GM23338 (cell line): ENCODE measurements around the gene BACE2. TPM values are rescaled to one million over a fixed set of nuclear protein-coding genes. Genes with fewer than 3 reads are reported as not detected.
A peak's percentile ranks its signal among the peaks of the same experiment; 100 is the strongest.

ENCODE experiments used
- ATAC-seq: fragments of 200-7000 bp; cut with Tn5 transposase; 3 replicates; pipeline ENCODE4 v1.9.1; 2020
- DNase-seq: peaks from one replicate; pipeline ENCODE4 v3.0.0-alpha.2; 2015; ENCODE audit warnings: low spot score
- H2AFZ ChIP-seq: fragments of 200-600 bp; sonication (generic); 2 replicates; pipeline ENCODE4 v1.8.0; 2016; ENCODE audit warnings: antibody characterized with exemption, mild to moderate bottlenecking, moderate library complexity
- H3F3A ChIP-seq: fragments of 200-600 bp; sonication (generic); replicated peaks from 2 replicates; pipeline ENCODE4 v1.8.0; 2017; ENCODE audit warnings: antibody characterized with exemption, mixed run types, low read depth
- H3K27ac ChIP-seq: fragments of 200-600 bp; sonication (generic); 2 replicates; pipeline ENCODE4 v1.6.1; 2016; ENCODE audit warnings: low read depth
- H3K27me3 ChIP-seq: fragments of 200-600 bp; sonication (generic); 2 replicates; pipeline ENCODE4 v1.8.0; 2016; ENCODE audit warnings: mild to moderate bottlenecking, mixed run types, moderate library complexity; ENCODE audit not compliant: insufficient read depth
- H3K36me3 ChIP-seq: fragments of 200-600 bp; sonication (generic); 2 replicates; pipeline ENCODE4 v1.8.0; 2016; ENCODE audit warnings: mild to moderate bottlenecking; ENCODE audit not compliant: insufficient read depth
- H3K4me1 ChIP-seq: fragments of 200-600 bp; sonication (generic); 2 replicates; pipeline ENCODE4 v1.8.0; 2016; ENCODE audit warnings: mild to moderate bottlenecking, moderate library complexity; ENCODE audit not compliant: insufficient read depth
- H3K4me2 ChIP-seq: fragments of 200-600 bp; sonication (generic); 2 replicates; pipeline ENCODE4 v1.7.1; 2017; ENCODE audit warnings: mixed run types
- H3K4me3 ChIP-seq: fragments of 200-600 bp; sonication (generic); 2 replicates; pipeline ENCODE4 v1.6.1; 2016; ENCODE audit warnings: mixed run types
- H3K79me2 ChIP-seq: fragments of 200-600 bp; sonication (generic); replicated peaks from 2 replicates; pipeline ENCODE4 v1.8.0; 2017; ENCODE audit warnings: mild to moderate bottlenecking; ENCODE audit not compliant: insufficient read depth
- H3K9me2 ChIP-seq: fragments of 200-600 bp; sonication (generic); 2 replicates; pipeline ENCODE4 v1.8.0; 2017; ENCODE audit not compliant: insufficient read depth
- H4K20me1 ChIP-seq: fragments of 200-600 bp; sonication (generic); replicated peaks from 2 replicates; pipeline ENCODE4 v1.8.0; 2017; ENCODE audit warnings: mild to moderate bottlenecking; ENCODE audit not compliant: insufficient read depth
- H3K27ac Mint-ChIP-seq: 2 replicates; pipeline ENCODE4 v1.8.0; 2020; ENCODE audit warnings: inconsistent platforms, mild to moderate bottlenecking, moderate library complexity, mixed read lengths
- H3K27me3 Mint-ChIP-seq: 3 replicates; pipeline ENCODE4 v1.8.0; 2022; ENCODE audit warnings: low read depth, mild to moderate bottlenecking, moderate library complexity, mixed read lengths, inconsistent platforms; ENCODE audit not compliant: insufficient read depth, poor library complexity
- H3K36me3 Mint-ChIP-seq: 3 replicates; pipeline ENCODE4 v1.8.0; 2021; ENCODE audit warnings: low read depth, mild to moderate bottlenecking, inconsistent platforms, moderate library complexity, mixed read lengths
- H3K4me1 Mint-ChIP-seq: 3 replicates; pipeline ENCODE4 v1.8.0; 2020; ENCODE audit warnings: mild to moderate bottlenecking, inconsistent platforms, mixed read lengths
- H3K4me3 Mint-ChIP-seq: 3 replicates; pipeline ENCODE4 v1.8.0; 2021; ENCODE audit warnings: moderate library complexity, mild to moderate bottlenecking, inconsistent platforms, mixed read lengths
- H3K9me3 Mint-ChIP-seq: 3 replicates; pipeline ENCODE4 v1.8.0; 2020; ENCODE audit warnings: moderate library complexity, mild to moderate bottlenecking, inconsistent platforms, mixed read lengths
- EZH2 ChIP-seq: fragments of 200-600 bp; sonication (generic); IDR thresholded peaks from one replicate; pipeline ENCODE4 v1.8.0; 2017; ENCODE audit warnings: antibody characterized with exemption, mild to moderate bottlenecking, low read depth; ENCODE audit not compliant: unreplicated experiment
- EZH2phosphoT487 ChIP-seq: fragments of 200-600 bp; sonication (generic); IDR thresholded peaks from one replicate; pipeline ENCODE4 v1.8.1; 2018; ENCODE audit warnings: antibody characterized with exemption; ENCODE audit not compliant: unreplicated experiment
- JUNB ChIP-seq: IDR thresholded peaks from one replicate; pipeline ENCODE4 v1.6.1; 2016; ENCODE audit warnings: antibody characterized with exemption; ENCODE audit not compliant: unreplicated experiment
- STAT1 ChIP-seq: IDR thresholded peaks from one replicate; pipeline ENCODE4 v1.6.1; 2016; ENCODE audit warnings: antibody characterized with exemption; ENCODE audit not compliant: unreplicated experiment
- microRNA-seq: library from miRNA; unstranded; fragments of <30 nt; microRNA quantifications from one replicate; pipeline ENCODE4, GENCODE V29; 2017
- polyA plus RNA-seq: library from polyadenylated mRNA; unstranded; fragments of >200 nt; fragmentation: Nextera tagmentation; extraction: Ambion mirVana; gene quantifications from 2 replicates; pipeline ENCODE4 v1.2.1, GENCODE V29; 2016
- small RNA-seq: library from RNA; depleted of rRNA; stranded (forward); fragments of <200 nt; gene quantifications from one replicate; pipeline ENCODE3, GENCODE V24; 2014; ENCODE audit warnings: low replicate concordance
- total RNA-seq: library from RNA; depleted of rRNA; stranded (reverse); fragments of >200 nt; shearing (Covaris generic); gene quantifications from 2 replicates; pipeline ENCODE4 v1.2.3, GENCODE V29; 2014; rRNA removed
- TF ChIP-seq, protein P1 (sequence below): IDR thresholded peaks from 2 replicates; pipeline ENCODE4 v1.6.1; 2016; ENCODE audit warnings: antibody characterized with exemption
- TF ChIP-seq, protein P2 (sequence below): IDR thresholded peaks from one replicate; pipeline ENCODE4 v1.6.1; 2018; ENCODE audit warnings: antibody characterized with exemption; ENCODE audit not compliant: unreplicated experiment

BACE2 gene
- total and polyA plus RNA-seq, 2 experiments from 2014 or later = 3.5 to 6.8 TPM

DNA sequence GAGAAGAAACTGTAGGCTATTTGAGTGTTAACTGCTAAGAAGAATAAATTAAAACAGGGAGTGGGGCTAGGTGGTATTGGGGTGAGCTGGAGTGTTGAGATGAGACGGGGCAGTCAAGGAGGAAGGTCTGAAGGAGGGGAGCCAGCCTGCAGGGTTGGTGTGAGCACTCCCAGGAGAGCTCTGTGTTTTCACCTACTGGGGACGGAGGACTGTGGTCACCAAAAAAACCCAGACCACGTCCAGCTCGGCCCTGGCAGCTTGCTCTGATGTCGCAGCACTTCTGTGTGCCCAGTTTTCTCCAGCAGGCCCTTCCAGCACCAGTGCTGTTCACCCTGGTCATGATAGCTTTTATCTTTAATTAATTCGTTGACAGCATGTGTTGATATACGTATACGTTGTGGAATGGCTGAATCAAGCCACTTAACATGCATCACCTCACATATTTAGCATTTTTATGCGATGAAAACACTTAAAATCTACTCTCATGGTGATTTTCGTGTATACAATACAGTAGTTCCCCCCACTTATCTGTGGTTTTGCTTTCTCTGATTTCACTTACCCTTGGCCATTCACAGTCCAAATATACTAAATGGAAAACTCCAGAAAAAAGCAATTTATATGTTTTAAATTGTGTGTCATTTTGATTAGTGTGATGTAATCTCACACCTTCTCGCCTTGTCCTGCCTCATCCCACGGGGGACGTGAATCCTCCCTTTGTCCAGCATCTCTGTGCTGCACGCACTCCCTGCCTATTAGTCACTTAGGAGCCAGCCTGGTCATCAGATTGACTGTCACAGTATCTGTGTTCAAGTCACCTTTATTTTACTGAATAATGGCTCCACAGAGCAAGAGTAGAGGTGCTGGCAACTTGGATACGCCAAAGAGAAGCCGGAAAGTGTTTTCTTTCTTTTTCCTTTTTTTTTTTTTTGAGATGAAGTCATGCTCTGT, 161.0 kb downstream of the BACE2 start:
- Histone ChIP-seq H3K4me1 (no peaks in the 10 kb centered on the region), H3K4me2 (0 out of 2 replicates have a peak overlapping the region, but pooled peaks have one; percentile 30), H3K27me3 (no peaks in the 10 kb centered on the region), H3K79me2 (no peaks in the 10 kb centered on the region), H2AFZ (no peak overlapping the region), H3K9me2 (peaks cover 4% of the 10 kb centered on the region; the same call in 1 of the 2 replicates), H3K27ac (no peak overlapping the region), H3K4me3 (no peak overlapping the region), H3K36me3 (no peaks in the 10 kb centered on the region), H3F3A (no peaks in the 10 kb centered on the region), H4K20me1 (no peaks in the 10 kb centered on the region)
- DNase-seq (no peak), ATAC-seq (no peak; the same call in 2 of the 3 replicates)
- TF ChIP-seq STAT1 (no peak), EZH2phosphoT487 (no peak), EZH2 (no peak), JUNB (no peak)
- TF ChIP-seq, protein P1, sequence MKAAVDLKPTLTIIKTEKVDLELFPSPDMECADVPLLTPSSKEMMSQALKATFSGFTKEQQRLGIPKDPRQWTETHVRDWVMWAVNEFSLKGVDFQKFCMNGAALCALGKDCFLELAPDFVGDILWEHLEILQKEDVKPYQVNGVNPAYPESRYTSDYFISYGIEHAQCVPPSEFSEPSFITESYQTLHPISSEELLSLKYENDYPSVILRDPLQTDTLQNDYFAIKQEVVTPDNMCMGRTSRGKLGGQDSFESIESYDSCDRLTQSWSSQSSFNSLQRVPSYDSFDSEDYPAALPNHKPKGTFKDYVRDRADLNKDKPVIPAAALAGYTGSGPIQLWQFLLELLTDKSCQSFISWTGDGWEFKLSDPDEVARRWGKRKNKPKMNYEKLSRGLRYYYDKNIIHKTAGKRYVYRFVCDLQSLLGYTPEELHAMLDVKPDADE = no peak
- TF ChIP-seq, protein P2, sequence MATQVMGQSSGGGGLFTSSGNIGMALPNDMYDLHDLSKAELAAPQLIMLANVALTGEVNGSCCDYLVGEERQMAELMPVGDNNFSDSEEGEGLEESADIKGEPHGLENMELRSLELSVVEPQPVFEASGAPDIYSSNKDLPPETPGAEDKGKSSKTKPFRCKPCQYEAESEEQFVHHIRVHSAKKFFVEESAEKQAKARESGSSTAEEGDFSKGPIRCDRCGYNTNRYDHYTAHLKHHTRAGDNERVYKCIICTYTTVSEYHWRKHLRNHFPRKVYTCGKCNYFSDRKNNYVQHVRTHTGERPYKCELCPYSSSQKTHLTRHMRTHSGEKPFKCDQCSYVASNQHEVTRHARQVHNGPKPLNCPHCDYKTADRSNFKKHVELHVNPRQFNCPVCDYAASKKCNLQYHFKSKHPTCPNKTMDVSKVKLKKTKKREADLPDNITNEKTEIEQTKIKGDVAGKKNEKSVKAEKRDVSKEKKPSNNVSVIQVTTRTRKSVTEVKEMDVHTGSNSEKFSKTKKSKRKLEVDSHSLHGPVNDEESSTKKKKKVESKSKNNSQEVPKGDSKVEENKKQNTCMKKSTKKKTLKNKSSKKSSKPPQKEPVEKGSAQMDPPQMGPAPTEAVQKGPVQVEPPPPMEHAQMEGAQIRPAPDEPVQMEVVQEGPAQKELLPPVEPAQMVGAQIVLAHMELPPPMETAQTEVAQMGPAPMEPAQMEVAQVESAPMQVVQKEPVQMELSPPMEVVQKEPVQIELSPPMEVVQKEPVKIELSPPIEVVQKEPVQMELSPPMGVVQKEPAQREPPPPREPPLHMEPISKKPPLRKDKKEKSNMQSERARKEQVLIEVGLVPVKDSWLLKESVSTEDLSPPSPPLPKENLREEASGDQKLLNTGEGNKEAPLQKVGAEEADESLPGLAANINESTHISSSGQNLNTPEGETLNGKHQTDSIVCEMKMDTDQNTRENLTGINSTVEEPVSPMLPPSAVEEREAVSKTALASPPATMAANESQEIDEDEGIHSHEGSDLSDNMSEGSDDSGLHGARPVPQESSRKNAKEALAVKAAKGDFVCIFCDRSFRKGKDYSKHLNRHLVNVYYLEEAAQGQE = no peak
- peaks cover 9% of the 10 kb centered on the region; the same call in 2 of the 3 replicates for H3K36me3 Mint-ChIP-seq
- peaks cover 6% of the 10 kb centered on the region for H3K27me3 Mint-ChIP-seq
- peaks cover 7% of the 10 kb centered on the region for H3K4me1 Mint-ChIP-seq
- no peak overlapping the region for H3K4me3 Mint-ChIP-seq
- H3K27ac Mint-ChIP-seq = no peak overlapping the region; the same call in 1 of the 2 replicates
- peaks cover 14% of the 10 kb centered on the region for H3K9me3 Mint-ChIP-seq

Small RNA genes within 50 kb of the gene (microRNA-seq; reads per million reads assigned to microRNA genes)
- gene MIR3197 = not detected

Small RNA genes within 50 kb of the gene (small RNA-seq; reads per million reads assigned to genes)
- not detected for gene MIR3197

Other genes starting within 250 kb of the BACE2 start
- 0.74 and 2.5 TPM in 2 replicates for gene FAM3B, start 148.6 kb downstream of the BACE2 start, total RNA-seq
- 2.5 and 3.6 TPM in 2 replicates for gene FAM3B, start 148.6 kb downstream of the BACE2 start, polyA plus RNA-seq
- 8.1 and 9.2 TPM in 2 replicates for gene MX2, start 193.9 kb downstream of the BACE2 start, total RNA-seq
- 5.4 and 6.1 TPM in 2 replicates for gene MX2, start 193.9 kb downstream of the BACE2 start, polyA plus RNA-seq